IMR-90 (cell line): ENCODE measurements around the gene MZB1. TPM values are rescaled to one million over a fixed set of nuclear protein-coding genes. Genes with fewer than 3 reads are reported as not detected.

ENCODE experiments used
- ATAC-seq: fragments of 200-7000 bp; cut with Tn5 transposase; 2 replicates; pipeline ENCODE4 v1.9.1; 2020; ENCODE audit warnings: low read depth, mild to moderate bottlenecking, moderate library complexity
- BruUV-seq: library from RNA; stranded (reverse); fragments of 400-500 nt; replicated peaks from 2 replicates; lab custom pipeline; 2021; lab: Mats Ljungman, UMichigan
- CTCF ChIA-PET: fragments of 300-600 bp; formaldehyde crosslinking; extraction: SDS; loops from one replicate; lab custom pipeline; 2021; ENCODE audit warnings: antibody characterized with exemption; lab: Yijun Ruan, JAX
- POLR2A ChIA-PET: fragments of 300-600 bp; sonication (Branson Sonifier 250); formaldehyde crosslinking; loops from one replicate; lab custom pipeline; 2022; ENCODE audit warnings: antibody characterized with exemption; ENCODE audit not compliant: unreplicated experiment; lab: Charles Lee
- DNase-seq: peaks from one replicate; pipeline ENCODE4 v3.0.0; 2013
- H2AFZ ChIP-seq: replicated peaks from 2 replicates; pipeline ENCODE3; 2013; ENCODE audit warnings: low read length, mild to moderate bottlenecking; ENCODE audit not compliant: poor library complexity
- H2AK5ac ChIP-seq: 2 replicates; pipeline ENCODE4 v1.6.1; 2013; ENCODE audit warnings: low read depth, low read length, inconsistent platforms
- H2AK9ac ChIP-seq: replicated peaks from 2 replicates; pipeline ENCODE3; 2013; ENCODE audit warnings: mild to moderate bottlenecking, low read depth, low read length, moderate library complexity; ENCODE audit not compliant: poor library complexity
- H2BK120ac ChIP-seq: 2 replicates; pipeline ENCODE4 v1.6.1; 2013; ENCODE audit warnings: low read depth, low read length, inconsistent platforms
- H2BK15ac ChIP-seq: 3 replicates; pipeline ENCODE4 v1.6.1; 2013; ENCODE audit warnings: low read depth, low read length, inconsistent platforms
- H2BK20ac ChIP-seq: 2 replicates; pipeline ENCODE4 v1.6.1; 2013; ENCODE audit warnings: low read depth, mild to moderate bottlenecking, inconsistent platforms, low read length, moderate library complexity
- H2BK5ac ChIP-seq: 2 replicates; pipeline ENCODE4 v1.6.1; 2013; ENCODE audit warnings: mild to moderate bottlenecking, low read depth, low read length, inconsistent platforms; ENCODE audit not compliant: poor library complexity, severe bottlenecking
- H3K14ac ChIP-seq: replicated peaks from 2 replicates; pipeline ENCODE4 v1.6.1; 2013; ENCODE audit warnings: low read depth, low read length, inconsistent platforms
- H3K18ac ChIP-seq: 2 replicates; pipeline ENCODE4 v1.6.1; 2013; ENCODE audit warnings: low read depth, low read length, control low read depth
- H3K23ac ChIP-seq: 2 replicates; pipeline ENCODE4 v1.6.1; 2013; ENCODE audit warnings: low read depth, low read length, inconsistent platforms
- H3K27ac ChIP-seq: 2 replicates; pipeline ENCODE4 v1.5.1; 2013; ENCODE audit warnings: mild to moderate bottlenecking, control low read depth, low read length; ENCODE audit not compliant: insufficient read depth
- H3K27me3 ChIP-seq: 2 replicates; pipeline ENCODE4 v1.6.1; 2013; ENCODE audit warnings: low read length; ENCODE audit not compliant: control insufficient read depth, insufficient read depth
- H3K36me3 ChIP-seq: 2 replicates; pipeline ENCODE4 v1.6.1; 2013; ENCODE audit warnings: low read length, mixed read lengths; ENCODE audit not compliant: control insufficient read depth, insufficient read depth
- H3K4ac ChIP-seq: 2 replicates; pipeline ENCODE4 v1.6.1; 2013; ENCODE audit warnings: low read depth, low read length, inconsistent platforms
- H3K4me1 ChIP-seq: 2 replicates; pipeline ENCODE4 v1.6.1; 2013; ENCODE audit warnings: low read length, mixed read lengths; ENCODE audit not compliant: control insufficient read depth, insufficient read depth
- H3K4me2 ChIP-seq: 2 replicates; pipeline ENCODE4 v1.6.1; 2013; ENCODE audit warnings: low read depth, mild to moderate bottlenecking, control low read depth, low read length, moderate library complexity
- H3K4me3 ChIP-seq: 2 replicates; pipeline ENCODE4 v1.5.1; 2013; ENCODE audit warnings: low read depth, mild to moderate bottlenecking, control low read depth, low read length, moderate library complexity; ENCODE audit not compliant: insufficient read depth
- H3K56ac ChIP-seq: 2 replicates; pipeline ENCODE4 v1.6.1; 2013; ENCODE audit warnings: low read length, inconsistent platforms; ENCODE audit not compliant: insufficient read depth; ENCODE audit errors: extremely low read depth
- H3K79me1 ChIP-seq, 2 experiments: 2 replicates each; pipeline ENCODE4 v1.6.1; 2013; ENCODE audit warnings: low read length in 2 of 2, inconsistent platforms in 1 of 2, low read depth in 1 of 2
- H3K9ac ChIP-seq: 2 replicates; pipeline ENCODE4 v1.6.1; 2013; ENCODE audit warnings: low read depth, low read length, control low read depth
- H3K9me1 ChIP-seq: 2 replicates; pipeline ENCODE4 v1.6.1; 2013; ENCODE audit warnings: low read length, inconsistent platforms; ENCODE audit not compliant: insufficient read depth
- H3K9me3 ChIP-seq: 2 replicates; pipeline ENCODE4 v1.6.1; 2013; ENCODE audit warnings: low read length; ENCODE audit not compliant: control insufficient read depth, insufficient read depth
- H4K20me1 ChIP-seq: 2 replicates; pipeline ENCODE4 v1.6.1; 2013; ENCODE audit warnings: low read length, inconsistent platforms; ENCODE audit not compliant: insufficient read depth
- H4K5ac ChIP-seq: 2 replicates; pipeline ENCODE4 v1.6.1; 2013; ENCODE audit warnings: mild to moderate bottlenecking, low read depth, low read length, control low read depth
- H4K8ac ChIP-seq, 2 experiments: 2 replicates each; pipeline ENCODE4 v1.6.1; 2013; ENCODE audit warnings: low read depth in 2 of 2, low read length in 2 of 2, control low read depth in 1 of 2, inconsistent platforms in 1 of 2
- H4K91ac ChIP-seq: 2 replicates; pipeline ENCODE4 v1.6.1; 2013; ENCODE audit warnings: low read depth, low read length, inconsistent platforms; ENCODE audit not compliant: insufficient read depth
- BHLHE40 ChIP-seq: fragments of 150-350 bp; IDR thresholded peaks from 2 replicates; pipeline ENCODE4 v1.6.1; 2016; ENCODE audit warnings: mild to moderate bottlenecking, low read depth, low read length
- CEBPB ChIP-seq: IDR thresholded peaks from 2 replicates; pipeline ENCODE4 v1.6.1; 2012; ENCODE audit warnings: low read depth, low read length, improper control_type of control experiment
- CHD1 ChIP-seq: IDR thresholded peaks from 2 replicates; pipeline ENCODE4 v1.6.1; 2012; ENCODE audit warnings: low read depth, low read length, improper control_type of control experiment
- CTCF ChIP-seq: conservative IDR thresholded peaks from 2 replicates; pipeline ENCODE4 v1.5.1; 2012; ENCODE audit warnings: mild to moderate bottlenecking, low read depth, low read length, improper control_type of control experiment
- ELK1 ChIP-seq: fragments of 150-350 bp; IDR thresholded peaks from 2 replicates; pipeline ENCODE4 v1.6.1; 2016; ENCODE audit warnings: low read depth, mild to moderate bottlenecking, low read length, moderate library complexity, borderline replicate concordance
- FOS ChIP-seq: fragments of 150-350 bp; IDR thresholded peaks from 2 replicates; pipeline ENCODE4 v1.6.1; 2016; ENCODE audit warnings: low read depth, low read length
- MAFK ChIP-seq: IDR thresholded peaks from 2 replicates; pipeline ENCODE4 v1.6.1; 2012; ENCODE audit warnings: low read depth, low read length, improper control_type of control experiment
- MAZ ChIP-seq: IDR thresholded peaks from 2 replicates; pipeline ENCODE4 v1.6.1; 2012; ENCODE audit warnings: low read depth, mild to moderate bottlenecking, low read length, improper control_type of control experiment, moderate library complexity, borderline replicate concordance
- MXI1 ChIP-seq: IDR thresholded peaks from 2 replicates; pipeline ENCODE4 v1.6.1; 2012; ENCODE audit warnings: low read depth, mild to moderate bottlenecking, low read length, moderate library complexity, borderline replicate concordance
- NFE2L2 ChIP-seq: fragments of 150-350 bp; IDR thresholded peaks from 2 replicates; pipeline ENCODE4 v1.6.1; 2016; ENCODE audit warnings: low read depth, mild to moderate bottlenecking, low read length
- POLR2A ChIP-seq: IDR thresholded peaks from 2 replicates; pipeline ENCODE4 v1.6.1; 2012; ENCODE audit warnings: mild to moderate bottlenecking, low read depth, low read length
- RAD21 ChIP-seq: IDR thresholded peaks from 2 replicates; pipeline ENCODE4 v1.6.1; 2012; ENCODE audit warnings: low read length, improper control_type of control experiment
- RCOR1 ChIP-seq: IDR thresholded peaks from 2 replicates; pipeline ENCODE4 v1.6.1; 2012; ENCODE audit warnings: mild to moderate bottlenecking, low read length, improper control_type of control experiment; ENCODE audit not compliant: insufficient replicate concordance
- RFX5 ChIP-seq: IDR thresholded peaks from 2 replicates; pipeline ENCODE4 v1.8.0; 2012; ENCODE audit warnings: low read depth, mild to moderate bottlenecking, low read length, moderate library complexity
- SMC3 ChIP-seq: fragments of 150-350 bp; IDR thresholded peaks from 2 replicates; pipeline ENCODE4 v1.6.1; 2016; ENCODE audit warnings: low read depth, mild to moderate bottlenecking, antibody characterized with exemption, low read length, moderate library complexity
- USF2 ChIP-seq: fragments of 150-350 bp; IDR thresholded peaks from 2 replicates; pipeline ENCODE4 v1.6.1; 2017; ENCODE audit warnings: mild to moderate bottlenecking, antibody characterized with exemption, low read length, low read depth
- WGBS, 2 experiments: methylation state at CpG; one replicate each; pipeline versions ENCODE4 v1.1.5 to v1.1.7; 2013; ENCODE audit warnings: missing lambda C conversion rate in 2 of 2; ENCODE audit not compliant: insufficient read length in 1 of 2; ENCODE audit errors: extremely low coverage in 2 of 2; 5-methylcytosine and 5-hydroxymethylcytosine counted together
- dilution Hi-C: fragments of 300-500 bp; cut with HindIII; formaldehyde crosslinking; loops from one replicate; pipeline ENCODE4 v1.14.3; 2018; ENCODE audit warnings: low sequenced_read_pairs; ENCODE audit not compliant: unreplicated experiment
- in situ Hi-C: fragments of 300-500 bp; cut with MboI; formaldehyde crosslinking; loops from 3 replicates; pipeline ENCODE4 v1.14.3; 2019; ENCODE audit warnings: low sequenced_read_pairs, inconsistent platforms, mixed read lengths
- intact Hi-C: fragments of 100-400 bp; cut with micrococcal nuclease; formaldehyde crosslinking; loops from 2 replicates; pipeline ENCODE4 v1.10.0; 2022
- polyA plus RNA-seq, 3 experiments: library from polyadenylated mRNA; depleted of rRNA; stranded (reverse); fragments of >200 nt; gene quantifications; 2 replicates each; pipeline ENCODE4 v1.2.3, GENCODE V29; 2012; ENCODE audit warnings: low replicate concordance in 1 of 3
- total RNA-seq: library from RNA; depleted of rRNA; stranded (reverse); fragments of >200 nt; gene quantifications from 2 replicates; pipeline ENCODE4 v1.2.3, GENCODE V29; 2012

Gene MZB1
- total and polyA plus RNA-seq, 2 of the 4 experiments (the other 2 are of a cell fraction), result not detected

GRCh38 chr5:139397921-139398320 is 8.2 kb upstream of the MZB1 start:
- no TSS peak for BruUV-seq
- Histone ChIP-seq H2BK120ac (no peak overlapping the region), H3K27me3 (peaks cover 23% of the 10 kb centered on the region), H2BK15ac (no peak overlapping the region), H3K4me1 (no peaks in the 10 kb centered on the region), H3K36me3 (no peaks in the 10 kb centered on the region), H2AK9ac (no peak overlapping the region), H3K27ac (no peak overlapping the region), H2AFZ (no peak overlapping the region), H3K14ac (no peak overlapping the region), H3K23ac (no peak overlapping the region), H3K9me1 (no peaks in the 10 kb centered on the region), H3K4me3 (no peak overlapping the region), H4K91ac (no peak overlapping the region), H3K18ac (no peak overlapping the region), H2BK20ac (no peak overlapping the region), H2AK5ac (no peak overlapping the region), H4K5ac (no peak overlapping the region), H3K4ac (no peak overlapping the region), H3K9me3 (peaks cover 13% of the 10 kb centered on the region; the same call in 1 of the 2 replicates), H3K9ac (no peak overlapping the region), H4K8ac (no peak overlapping the region), H4K20me1 (no peaks in the 10 kb centered on the region), H2BK5ac (no peak overlapping the region), H3K56ac (no peak overlapping the region), H3K4me2 (no peak overlapping the region), H3K79me1 (peaks cover 0 to 5% of the 10 kb centered on the region in 2 experiments; a peak in 1 of 4 replicates)
- ATAC-seq (no peak; the same call in 1 of the 2 replicates), DNase-seq (peak; percentile 50)
- ChIA-PET CTCF (no interaction called here), POLR2A (no interaction called here)
- in situ Hi-C loops (no loop called here), dilution Hi-C loops (no loop called here), intact Hi-C loops (no loop called here)
- TF ChIP-seq FOS (no peak), CEBPB (no peak), ELK1 (no peak), MAFK (no peak), RAD21 (no peak), BHLHE40 (no peak), NFE2L2 (no peak), SMC3 (no peak), CHD1 (no peak), USF2 (no peak), CTCF (no peak), RFX5 (no peak), RCOR1 (no peak), POLR2A (no peak), MXI1 (no peak), MAZ (no peak)
- WGBS, 2 experiments, result no CpG with 5 or more reads among the region's 6 CpGs
